UCSD-AML1 (cell line): ENCODE data around the gene C1orf21.

Experiments used
- DNase-seq: peaks from one replicate; lab custom pipeline; 2025; ENCODE audit not compliant: unreplicated experiment; lab: John Stamatoyannopoulos, UW

The C1orf21 gene

GRCh38 chr1:184545601-184546000, 158.8 kb downstream of the C1orf21 start:
- no peak for DNase-seq

- DNase-seq = no peak
Observed at GRCh38 chr1:184552446-184552845, 165.6 kb downstream of the C1orf21 start.

GRCh38 chr1:184553845-184554244, 167.0 kb downstream of the C1orf21 start:
- DNase-seq = no peak

GRCh38 chr1:184555665-184556641, 169.1 kb downstream of the C1orf21 start:
- no peak for DNase-seq

- DNase-seq = no peak
Observed at GRCh38 chr1:184556665-184557064, 169.8 kb downstream of the C1orf21 start.

- DNase-seq = no peak
Observed at GRCh38 chr1:184557423-184558347, 170.9 kb downstream of the C1orf21 start.

GRCh38 chr1:184558691-184559090, 171.9 kb downstream of the C1orf21 start:
- DNase-seq = no peak

GRCh38 chr1:184559117-184559713, 172.4 kb downstream of the C1orf21 start:
- DNase-seq = no peak

GRCh38 chr1:184562806-184563205, 176.0 kb downstream of the C1orf21 start:
- DNase-seq = no peak

GRCh38 chr1:184563308-184563707, 176.5 kb downstream of the C1orf21 start:
- DNase-seq = no peak

GRCh38 chr1:184567009-184567408, 180.2 kb downstream of the C1orf21 start:
- no peak for DNase-seq

GRCh38 chr1:184567637-184568036, 180.8 kb downstream of the C1orf21 start:
- DNase-seq = no peak

- no peak for DNase-seq
Observed at GRCh38 chr1:184568148-184568547, 181.3 kb downstream of the C1orf21 start.

GRCh38 chr1:184569106-184569505, 182.3 kb downstream of the C1orf21 start:
- no peak for DNase-seq

GRCh38 chr1:184574588-184574987, 187.8 kb downstream of the C1orf21 start:
- DNase-seq = no peak

- DNase-seq = no peak
Observed at GRCh38 chr1:184576822-184577221, 190.0 kb downstream of the C1orf21 start.

- DNase-seq = no peak
Observed at GRCh38 chr1:184577319-184577718, 190.5 kb downstream of the C1orf21 start.

GRCh38 chr1:184582411-184582810, 195.6 kb downstream of the C1orf21 start:
- no peak for DNase-seq

- no peak for DNase-seq
Observed at GRCh38 chr1:184583849-184584248, 197.0 kb downstream of the C1orf21 start.

- DNase-seq = no peak
Observed at GRCh38 chr1:184588701-184589100, 201.9 kb downstream of the C1orf21 start.

GRCh38 chr1:184590163-184590750, 203.4 kb downstream of the C1orf21 start:
- DNase-seq = no peak
